ENCODE data around the gene NMT2. TPM values are rescaled to one million over a fixed set of nuclear protein-coding genes. Genes with fewer than 3 reads are reported as not detected.

NMT2 gene
- total RNA-seq, 1 experiment from 2014 or later, result 14.4 TPM

- ChIA-PET CTCF (no interaction called here), POLR2A (ENCODE audit: unreplicated experiment) (no interaction called here)
- Histone ChIP-seq H3K27ac (ENCODE audit: low read length) (no peak within 1 kb of the TSS), H3F3A (ENCODE audit: low read length, unreplicated experiment) (no peaks in the 10 kb centered on the region), H3K9me2 (replicated peaks; ENCODE audit: low read length) (no peaks in the 10 kb centered on the region), H4K20me1 (ENCODE audit: low read length) (no peaks in the 10 kb centered on the region), H3K4me3 (ENCODE audit: low read length) (peak within 1 kb of the TSS; percentile 70), H2AFZ (ENCODE audit: low read length) (peak within 1 kb of the TSS; percentile 81), H3K9ac (ENCODE audit: low read length) (no peak within 1 kb of the TSS), H3K36me3 (ENCODE audit: low read depth, low read length) (no peaks in the 10 kb centered on the region), H3K9me3 (ENCODE audit: low read length) (no peaks in the 10 kb centered on the region), H3K27me3 (ENCODE audit: low read length) (no peaks in the 10 kb centered on the region), H3K4me2 (ENCODE audit: low read length) (peak within 1 kb of the TSS; percentile 82), H3K4me1 (ENCODE audit: insufficient read depth, low read length) (peaks cover 10% of the 10 kb centered on the region; the same call in 1 of the 2 replicates), H3K79me2 (ENCODE audit: low read length) (no peaks in the 10 kb centered on the region)
- intact Hi-C loops (cut with micrococcal nuclease), result loop anchor here (1.0 kb wide), 1 partner anchor 9 kb away; the partner anchor contains the start of gene RPP38
- no TSS peak for BruUV-seq (replicated peaks)
- DNase-seq (peak; percentile 77), ATAC-seq (peak; percentile 81)
- TF ChIP-seq EZH2phosphoT487 (IDR thresholded peaks at IDR 0.05; ENCODE audit: borderline replicate concordance, low read length), result no peak
- no peak for TF ChIP-seq EZH2 (IDR thresholded peaks at IDR 0.05; ENCODE audit: low read length, unreplicated experiment)
- TF ChIP-seq CTCF (conservative IDR thresholded peaks at IDR 0.05; ENCODE audit: low read depth, low read length), result no peak
Measured at GRCh38 chr10:15088428-15089261, 79.8 kb downstream of the NMT2 start, which contains the start of gene ACBD7. Gene ACBD7, minus strand, starts transcription at chr10:15088776. Its CDS starts 48 bp downstream, at chr10:15088728.

GRCh38 chr10:15084502-15084922, 84.0 kb downstream of the NMT2 start:
- CTCF ChIA-PET, result interaction anchor here (0.7 kb wide), 1 partner anchor 180 kb away, joined by 3 read pairs; no protein-coding TSS in a partner anchor
- Histone ChIP-seq H3K4me3 (ENCODE audit: low read length) (peak overlapping the region; percentile 74), H3K9me2 (replicated peaks; ENCODE audit: low read length) (no peaks in the 10 kb centered on the region), H3F3A (ENCODE audit: low read length, unreplicated experiment) (no peaks in the 10 kb centered on the region), H4K20me1 (ENCODE audit: low read length) (no peaks in the 10 kb centered on the region), H3K4me1 (ENCODE audit: insufficient read depth, low read length) (peaks cover 11% of the 10 kb centered on the region; the same call in 1 of the 2 replicates), H3K79me2 (ENCODE audit: low read length) (no peaks in the 10 kb centered on the region), H3K36me3 (ENCODE audit: low read depth, low read length) (no peaks in the 10 kb centered on the region), H3K27ac (ENCODE audit: low read length) (peak overlapping the region; percentile 49), H3K27me3 (ENCODE audit: low read length) (no peaks in the 10 kb centered on the region), H2AFZ (ENCODE audit: low read length) (peak overlapping the region; percentile 77), H3K9ac (ENCODE audit: low read length) (peak overlapping the region; percentile 45; the same call in 1 of the 2 replicates), H3K4me2 (ENCODE audit: low read length) (peak overlapping the region; percentile 83), H3K9me3 (ENCODE audit: low read length) (no peaks in the 10 kb centered on the region)
- 0 out of 2 replicates have a peak, but pooled peaks have one; percentile 24 for TF ChIP-seq CTCF (conservative IDR thresholded peaks at IDR 0.05; ENCODE audit: low read depth, low read length)
- no peak for TF ChIP-seq EZH2 (IDR thresholded peaks at IDR 0.05; ENCODE audit: low read length, unreplicated experiment)
- intact Hi-C loops (cut with micrococcal nuclease), result no loop called here
- POLR2A ChIA-PET (ENCODE audit: unreplicated experiment), result interaction anchor here (0.7 kb wide), 1 partner anchor 71 kb away, joined by 5 read pairs; no protein-coding TSS in a partner anchor
- peak; percentile 81 for ATAC-seq
- no TSS peak for BruUV-seq (replicated peaks)
- DNase-seq, result peak; percentile 90

Measured in PC-3 (cell line).